ENCODE data around the gene CTNNA3.

- TF ChIP-seq, protein P1, sequence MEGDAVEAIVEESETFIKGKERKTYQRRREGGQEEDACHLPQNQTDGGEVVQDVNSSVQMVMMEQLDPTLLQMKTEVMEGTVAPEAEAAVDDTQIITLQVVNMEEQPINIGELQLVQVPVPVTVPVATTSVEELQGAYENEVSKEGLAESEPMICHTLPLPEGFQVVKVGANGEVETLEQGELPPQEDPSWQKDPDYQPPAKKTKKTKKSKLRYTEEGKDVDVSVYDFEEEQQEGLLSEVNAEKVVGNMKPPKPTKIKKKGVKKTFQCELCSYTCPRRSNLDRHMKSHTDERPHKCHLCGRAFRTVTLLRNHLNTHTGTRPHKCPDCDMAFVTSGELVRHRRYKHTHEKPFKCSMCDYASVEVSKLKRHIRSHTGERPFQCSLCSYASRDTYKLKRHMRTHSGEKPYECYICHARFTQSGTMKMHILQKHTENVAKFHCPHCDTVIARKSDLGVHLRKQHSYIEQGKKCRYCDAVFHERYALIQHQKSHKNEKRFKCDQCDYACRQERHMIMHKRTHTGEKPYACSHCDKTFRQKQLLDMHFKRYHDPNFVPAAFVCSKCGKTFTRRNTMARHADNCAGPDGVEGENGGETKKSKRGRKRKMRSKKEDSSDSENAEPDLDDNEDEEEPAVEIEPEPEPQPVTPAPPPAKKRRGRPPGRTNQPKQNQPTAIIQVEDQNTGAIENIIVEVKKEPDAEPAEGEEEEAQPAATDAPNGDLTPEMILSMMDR (conservative IDR thresholded peaks at IDR 0.05 in 1 of 2, IDR thresholded peaks at IDR 0.05 in 1 of 2; ENCODE audit: low read depth in 1 of 2, low read length in 2 of 2) = no peak
- TF ChIP-seq EZH2 (IDR thresholded peaks at IDR 0.05; ENCODE audit: low read length, missing control alignments) = no peak
Measured at GRCh38 chr10:66326876-66327275, 1369.1 kb downstream of the CTNNA3 start.
